ENCODE measurements around the gene C3orf62. TPM values are rescaled to one million over a fixed set of nuclear protein-coding genes. Genes with fewer than 3 reads are reported as not detected.
"Not testable (repeated sequence)": the region's sequence is repeated elsewhere in the genome, so short reads cannot be mapped to it uniquely, and the experiment has no call there.

C3orf62 gene
- total RNA-seq, 1 experiment from 2014 or later = 5.9 TPM

- ChIA-PET POLR2A (no interaction called here), CTCF (no interaction called here)
These were observed 40.8 kb downstream of the C3orf62 start for GRCh38 chr3:49236226-49236625.

DNA sequence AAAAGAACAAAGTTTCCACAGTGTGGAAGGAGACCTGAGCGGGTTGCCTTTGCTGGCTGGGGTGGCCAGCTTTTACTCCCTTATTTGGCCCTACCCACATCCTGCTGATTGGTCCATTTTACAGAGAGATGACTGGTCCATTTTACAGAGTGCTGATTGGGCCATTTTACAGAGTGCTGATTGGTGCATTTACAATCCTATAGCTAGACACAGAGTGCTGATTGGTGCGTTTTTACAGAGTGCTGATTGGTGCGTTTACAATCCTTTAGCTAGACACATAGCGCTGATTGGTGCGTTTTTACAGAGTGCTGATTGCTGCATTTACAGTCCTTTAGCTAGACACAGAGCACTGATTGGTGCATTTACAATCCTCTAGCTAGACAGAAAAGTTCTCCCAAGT is 48.2 kb downstream of the C3orf62 start:
- H2AFZ ChIP-seq (ENCODE audit: low read depth, low read length, poor library complexity, severe bottlenecking); ATAC-seq; H3K4me3 ChIP-seq (replicated peaks in 1 of 2; ENCODE audit: low read depth in 1 of 2, low read length in 2 of 2); DNase-seq (ENCODE audit: low read depth, low spot score); RAD21 ChIA-PET (ENCODE audit: low non-redundant PET in 1 of 2, low total read pairs in 2 of 2, uncharacterized antibody in 2 of 2, unreplicated experiment in 2 of 2); H3K9me2 ChIP-seq (ENCODE audit: insufficient read depth); POLR2A ChIA-PET; H3K79me2 ChIP-seq (ENCODE audit: insufficient read depth, low read length); H3K9me3 ChIP-seq (ENCODE audit: control insufficient read depth in 1 of 2, insufficient read depth in 1 of 2, low read depth in 1 of 2, low read length in 2 of 2); H3K36me3 ChIP-seq (ENCODE audit: control insufficient read depth in 1 of 2, insufficient read depth in 2 of 2, low read length in 2 of 2); H3K9ac ChIP-seq (ENCODE audit: low read length); H3K27ac ChIP-seq (ENCODE audit: low read depth, low read length); H4K20me1 ChIP-seq (ENCODE audit: insufficient read depth); H3K4me1 ChIP-seq (ENCODE audit: control insufficient read depth in 1 of 2, insufficient read depth in 2 of 2, low read length in 2 of 2); BruUV-seq (replicated peaks); H3K27me3 ChIP-seq (ENCODE audit: insufficient read depth, low read length); CTCF ChIA-PET; intact Hi-C loops (cut with micrococcal nuclease); H3K4me2 ChIP-seq (ENCODE audit: low read length): not testable (repeated sequence)

More at GRCh38 chr3:49236226-49236625, 40.8 kb downstream of the C3orf62 start:
- Histone ChIP-seq H3K79me2 (ENCODE audit: insufficient read depth, low read length) (no peaks in the 10 kb centered on the region), H3K9me3 (ENCODE audit: control insufficient read depth in 1 of 2, insufficient read depth in 1 of 2, low read depth in 1 of 2, low read length in 2 of 2) (peaks cover 4 to 18% of the 10 kb centered on the region in 2 experiments; a peak in 2 of 4 replicates), H3K4me2 (ENCODE audit: low read length) (no peak overlapping the region), H3K9ac (ENCODE audit: low read length) (no peak overlapping the region), H2AFZ (ENCODE audit: low read depth, low read length, poor library complexity, severe bottlenecking) (no peak overlapping the region), H4K20me1 (ENCODE audit: insufficient read depth) (no peaks in the 10 kb centered on the region), H3K27ac (ENCODE audit: low read depth, low read length) (no peak overlapping the region), H3K27me3 (ENCODE audit: insufficient read depth, low read length) (no peaks in the 10 kb centered on the region), H3K36me3 (ENCODE audit: control insufficient read depth in 1 of 2, insufficient read depth in 2 of 2, low read length in 2 of 2) (0 out of 4 replicates have a peak, but pooled peaks cover 0 to 2% of the 10 kb centered on the region in 2 experiments), H3K4me1 (ENCODE audit: control insufficient read depth in 1 of 2, insufficient read depth in 2 of 2, low read length in 2 of 2) (no peaks in the 10 kb centered on the region), H3K9me2 (ENCODE audit: insufficient read depth) (no peaks in the 10 kb centered on the region), H3K4me3 (replicated peaks in 1 of 2; ENCODE audit: low read depth in 1 of 2, low read length in 2 of 2) (no peak overlapping the region)
- no TSS peak for BruUV-seq (replicated peaks)
- ATAC-seq = no peak
- RAD21 ChIA-PET (ENCODE audit: low non-redundant PET in 1 of 2, low total read pairs in 2 of 2, uncharacterized antibody in 2 of 2, unreplicated experiment in 2 of 2) = no interaction called here
- TF ChIP-seq YY1 (IDR thresholded peaks at IDR 0.05; ENCODE audit: extremely low read depth, insufficient replicate concordance, low read depth, low read length) = no peak
- no peak for TF ChIP-seq SRF (IDR thresholded peaks at IDR 0.05; ENCODE audit: low read depth)
- TF ChIP-seq, protein P1, sequence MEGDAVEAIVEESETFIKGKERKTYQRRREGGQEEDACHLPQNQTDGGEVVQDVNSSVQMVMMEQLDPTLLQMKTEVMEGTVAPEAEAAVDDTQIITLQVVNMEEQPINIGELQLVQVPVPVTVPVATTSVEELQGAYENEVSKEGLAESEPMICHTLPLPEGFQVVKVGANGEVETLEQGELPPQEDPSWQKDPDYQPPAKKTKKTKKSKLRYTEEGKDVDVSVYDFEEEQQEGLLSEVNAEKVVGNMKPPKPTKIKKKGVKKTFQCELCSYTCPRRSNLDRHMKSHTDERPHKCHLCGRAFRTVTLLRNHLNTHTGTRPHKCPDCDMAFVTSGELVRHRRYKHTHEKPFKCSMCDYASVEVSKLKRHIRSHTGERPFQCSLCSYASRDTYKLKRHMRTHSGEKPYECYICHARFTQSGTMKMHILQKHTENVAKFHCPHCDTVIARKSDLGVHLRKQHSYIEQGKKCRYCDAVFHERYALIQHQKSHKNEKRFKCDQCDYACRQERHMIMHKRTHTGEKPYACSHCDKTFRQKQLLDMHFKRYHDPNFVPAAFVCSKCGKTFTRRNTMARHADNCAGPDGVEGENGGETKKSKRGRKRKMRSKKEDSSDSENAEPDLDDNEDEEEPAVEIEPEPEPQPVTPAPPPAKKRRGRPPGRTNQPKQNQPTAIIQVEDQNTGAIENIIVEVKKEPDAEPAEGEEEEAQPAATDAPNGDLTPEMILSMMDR (IDR thresholded peaks at IDR 0.05 in 2 of 3, conservative IDR thresholded peaks at IDR 0.05 in 1 of 3; ENCODE audit: borderline replicate concordance in 1 of 3, insufficient read depth in 1 of 3, low read depth in 2 of 3, low read length in 2 of 3) = no peak
- no peak for TF ChIP-seq CEBPB (IDR thresholded peaks at IDR 0.05; ENCODE audit: low read depth)
- TF ChIP-seq SP1 (IDR thresholded peaks at IDR 0.05; ENCODE audit: low read depth) = no peak
- intact Hi-C loops (cut with micrococcal nuclease) = no loop called here
- DNase-seq (ENCODE audit: low read depth, low spot score) = no peak
